HG02763 (cell line): ENCODE data around the gene TMPRSS3.

Experiments
- ATAC-seq: cut with Tn5 transposase; IDR thresholded peaks from one replicate; pipeline ENCODE4 v1.9.1; 2021; ENCODE audit warnings: mild to moderate bottlenecking, moderate library complexity; ENCODE audit not compliant: unreplicated experiment

TMPRSS3 gene

GRCh38 chr21:42395905-42396651 is at the start of gene TMPRSS3:
TMPRSS3 (minus strand) TSS chr21:42396052; CDS start chr21:42395417, 635 bp downstream.
- no peak for ATAC-seq

- no peak for ATAC-seq
Observed at GRCh38 chr21:42445311-42445710, 49.5 kb upstream of the TMPRSS3 start.

- no peak for ATAC-seq
Observed at GRCh38 chr21:42444745-42445059, 48.9 kb upstream of the TMPRSS3 start.

GRCh38 chr21:42443876-42444744 is 48.3 kb upstream of the TMPRSS3 start:
- no peak for ATAC-seq

GRCh38 chr21:42443181-42443785 is 47.4 kb upstream of the TMPRSS3 start:
- no peak for ATAC-seq

GRCh38 chr21:42441963-42442362 is 46.1 kb upstream of the TMPRSS3 start:
- no peak for ATAC-seq

- peak; percentile 58 for ATAC-seq
Observed at GRCh38 chr21:42440187-42440792, 44.4 kb upstream of the TMPRSS3 start.

GRCh38 chr21:42439284-42440186 is 43.7 kb upstream of the TMPRSS3 start:
- ATAC-seq, result no peak

GRCh38 chr21:42438316-42439205 is 42.7 kb upstream of the TMPRSS3 start:
- no peak for ATAC-seq

GRCh38 chr21:42437786-42438185 is 41.9 kb upstream of the TMPRSS3 start:
- ATAC-seq, result no peak

- ATAC-seq, result no peak
Observed at GRCh38 chr21:42436914-42437313, 41.1 kb upstream of the TMPRSS3 start.

GRCh38 chr21:42435833-42436232 is 40.0 kb upstream of the TMPRSS3 start:
- ATAC-seq, result no peak

GRCh38 chr21:42435401-42435800 is 39.5 kb upstream of the TMPRSS3 start:
- ATAC-seq, result no peak

GRCh38 chr21:42434884-42435283 is 39.0 kb upstream of the TMPRSS3 start:
- no peak for ATAC-seq

GRCh38 chr21:42433946-42434551 is 38.2 kb upstream of the TMPRSS3 start:
- ATAC-seq, result no peak

- ATAC-seq, result no peak
Observed at GRCh38 chr21:42432695-42433094, 36.8 kb upstream of the TMPRSS3 start.

GRCh38 chr21:42431196-42431595 is 35.3 kb upstream of the TMPRSS3 start:
- ATAC-seq, result no peak

- ATAC-seq, result no peak
Observed at GRCh38 chr21:42430521-42430920, 34.7 kb upstream of the TMPRSS3 start.

GRCh38 chr21:42429856-42430255 is 34.0 kb upstream of the TMPRSS3 start:
- no peak for ATAC-seq
